ENCODE measurements around the gene MRM1.

DNA sequence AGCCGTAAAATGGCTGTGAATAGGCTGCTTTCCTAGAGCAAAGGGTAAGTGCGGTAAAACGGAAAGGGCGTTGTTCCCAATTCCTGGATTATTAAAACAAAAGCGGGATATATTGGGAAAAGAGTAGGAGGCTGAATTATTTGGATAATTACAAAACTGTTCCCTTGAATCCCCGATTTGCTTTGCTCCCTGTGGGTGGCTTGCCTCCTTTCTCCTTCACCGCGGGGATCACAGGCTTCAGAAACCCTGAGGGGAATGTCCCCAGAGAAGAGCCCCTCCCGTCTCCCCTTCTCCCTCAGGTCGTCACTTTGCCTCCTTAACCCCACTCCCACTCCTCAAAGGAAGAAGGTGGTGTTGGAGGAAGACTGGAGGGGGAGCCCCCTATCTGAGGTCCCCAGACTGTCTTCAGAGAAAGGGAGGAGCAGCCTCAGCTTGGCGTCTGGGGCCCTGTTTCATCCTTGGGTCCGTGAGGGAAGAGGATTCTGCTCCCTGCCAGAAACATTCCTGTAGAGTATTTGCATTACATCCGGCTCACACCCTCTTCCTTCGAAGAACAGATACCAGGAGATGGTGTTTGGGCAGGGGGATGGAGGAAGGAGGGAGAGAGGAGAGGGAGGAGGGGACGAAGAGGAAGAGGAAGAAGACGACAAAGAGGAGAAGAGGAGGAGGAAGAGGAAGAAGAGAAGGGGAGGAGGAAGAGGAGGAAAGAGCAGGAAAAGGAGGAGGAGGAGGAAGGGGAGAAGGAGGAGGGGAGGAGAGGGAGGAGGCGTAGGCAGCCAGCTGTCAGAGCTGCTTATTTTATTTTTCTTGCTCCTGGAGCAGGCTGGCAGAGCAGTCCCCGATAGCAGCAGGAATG lies 31.8 kb downstream of the MRM1 start:
- TF ChIP-seq, protein P1, sequence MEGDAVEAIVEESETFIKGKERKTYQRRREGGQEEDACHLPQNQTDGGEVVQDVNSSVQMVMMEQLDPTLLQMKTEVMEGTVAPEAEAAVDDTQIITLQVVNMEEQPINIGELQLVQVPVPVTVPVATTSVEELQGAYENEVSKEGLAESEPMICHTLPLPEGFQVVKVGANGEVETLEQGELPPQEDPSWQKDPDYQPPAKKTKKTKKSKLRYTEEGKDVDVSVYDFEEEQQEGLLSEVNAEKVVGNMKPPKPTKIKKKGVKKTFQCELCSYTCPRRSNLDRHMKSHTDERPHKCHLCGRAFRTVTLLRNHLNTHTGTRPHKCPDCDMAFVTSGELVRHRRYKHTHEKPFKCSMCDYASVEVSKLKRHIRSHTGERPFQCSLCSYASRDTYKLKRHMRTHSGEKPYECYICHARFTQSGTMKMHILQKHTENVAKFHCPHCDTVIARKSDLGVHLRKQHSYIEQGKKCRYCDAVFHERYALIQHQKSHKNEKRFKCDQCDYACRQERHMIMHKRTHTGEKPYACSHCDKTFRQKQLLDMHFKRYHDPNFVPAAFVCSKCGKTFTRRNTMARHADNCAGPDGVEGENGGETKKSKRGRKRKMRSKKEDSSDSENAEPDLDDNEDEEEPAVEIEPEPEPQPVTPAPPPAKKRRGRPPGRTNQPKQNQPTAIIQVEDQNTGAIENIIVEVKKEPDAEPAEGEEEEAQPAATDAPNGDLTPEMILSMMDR (IDR thresholded peaks at IDR 0.05 in 4 of 5, conservative IDR thresholded peaks at IDR 0.05 in 1 of 5) = no peak
- TF ChIP-seq POLR2A (IDR thresholded peaks at IDR 0.05) = no peak

Data from gastrocnemius medialis (tissue), 4 donors.